Glutamatergic neuron (in vitro differentiated cells): ENCODE results near the gene MFNG. TPM values are rescaled to one million over a fixed set of nuclear protein-coding genes. Genes with fewer than 3 reads are reported as not detected.

Experiments
- DNase-seq: peaks from one replicate; pipeline ENCODE4 v3.0.0; 2022
- H3K27ac Mint-ChIP-seq: one replicate; pipeline ENCODE4 v1.8.0; 2020; ENCODE audit warnings: mild to moderate bottlenecking, mixed read lengths, inconsistent platforms; ENCODE audit not compliant: unreplicated experiment
- H3K27me3 Mint-ChIP-seq: one replicate; pipeline ENCODE4 v1.8.0; 2020; ENCODE audit warnings: mild to moderate bottlenecking, moderate library complexity, mixed read lengths, inconsistent platforms; ENCODE audit not compliant: unreplicated experiment
- H3K36me3 Mint-ChIP-seq: one replicate; pipeline ENCODE4 v1.8.0; 2020; ENCODE audit warnings: mild to moderate bottlenecking, mixed read lengths, inconsistent platforms; ENCODE audit not compliant: unreplicated experiment
- H3K4me1 Mint-ChIP-seq: one replicate; pipeline ENCODE4 v1.8.0; 2020; ENCODE audit warnings: mild to moderate bottlenecking, low read depth, mixed read lengths, inconsistent platforms; ENCODE audit not compliant: unreplicated experiment
- H3K4me3 Mint-ChIP-seq: one replicate; pipeline ENCODE4 v1.8.0; 2020; ENCODE audit warnings: mild to moderate bottlenecking, mixed read lengths, inconsistent platforms; ENCODE audit not compliant: unreplicated experiment
- H3K9me3 Mint-ChIP-seq: one replicate; pipeline ENCODE4 v1.8.0; 2020; ENCODE audit warnings: mild to moderate bottlenecking, moderate library complexity, mixed read lengths, inconsistent platforms; ENCODE audit not compliant: unreplicated experiment
- total RNA-seq: library from RNA; stranded (reverse); fragmentation: NEBNext Ultra II Directional; extraction: Animal tissue kit (Norgen Biotek cat#: 25700); gene quantifications from one replicate; pipeline ENCODE4 v1.2.1, GENCODE V29; 2021; ENCODE audit not compliant: unreplicated experiment
- TF ChIP-seq, protein P1 (sequence below): fragments of 200-600 bp; sonication (generic); IDR thresholded peaks from one replicate; pipeline ENCODE4 v1.5.0; 2021; ENCODE audit not compliant: partially characterized antibody, unreplicated experiment

Gene MFNG
- total RNA-seq, 1 donor from 2014 or later, result 61.1 TPM

DNA sequence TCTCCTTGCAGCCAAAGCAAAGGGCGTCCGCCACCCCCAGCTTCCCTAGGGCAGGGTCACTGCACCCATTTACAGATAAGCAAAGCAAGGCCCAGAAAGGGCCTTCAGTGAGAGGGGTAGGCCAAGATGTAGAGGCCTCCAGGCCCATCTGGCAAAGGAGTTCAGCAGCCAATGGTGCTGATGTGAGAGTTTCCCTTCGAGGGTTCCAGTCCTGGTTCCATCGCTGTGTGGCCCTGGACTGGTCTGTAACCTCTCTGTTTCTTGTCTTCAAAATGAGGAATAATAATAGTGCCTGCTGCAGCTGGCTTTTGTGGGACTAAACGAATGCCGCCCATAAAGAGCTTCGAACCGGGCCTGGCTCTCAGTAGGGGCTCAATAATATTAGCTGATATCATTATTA is 62.9 kb downstream of the MFNG start:
- H3K27ac Mint-ChIP-seq, result no peak overlapping the region
- H3K4me3 Mint-ChIP-seq, result no peak overlapping the region
- TF ChIP-seq, protein P1, sequence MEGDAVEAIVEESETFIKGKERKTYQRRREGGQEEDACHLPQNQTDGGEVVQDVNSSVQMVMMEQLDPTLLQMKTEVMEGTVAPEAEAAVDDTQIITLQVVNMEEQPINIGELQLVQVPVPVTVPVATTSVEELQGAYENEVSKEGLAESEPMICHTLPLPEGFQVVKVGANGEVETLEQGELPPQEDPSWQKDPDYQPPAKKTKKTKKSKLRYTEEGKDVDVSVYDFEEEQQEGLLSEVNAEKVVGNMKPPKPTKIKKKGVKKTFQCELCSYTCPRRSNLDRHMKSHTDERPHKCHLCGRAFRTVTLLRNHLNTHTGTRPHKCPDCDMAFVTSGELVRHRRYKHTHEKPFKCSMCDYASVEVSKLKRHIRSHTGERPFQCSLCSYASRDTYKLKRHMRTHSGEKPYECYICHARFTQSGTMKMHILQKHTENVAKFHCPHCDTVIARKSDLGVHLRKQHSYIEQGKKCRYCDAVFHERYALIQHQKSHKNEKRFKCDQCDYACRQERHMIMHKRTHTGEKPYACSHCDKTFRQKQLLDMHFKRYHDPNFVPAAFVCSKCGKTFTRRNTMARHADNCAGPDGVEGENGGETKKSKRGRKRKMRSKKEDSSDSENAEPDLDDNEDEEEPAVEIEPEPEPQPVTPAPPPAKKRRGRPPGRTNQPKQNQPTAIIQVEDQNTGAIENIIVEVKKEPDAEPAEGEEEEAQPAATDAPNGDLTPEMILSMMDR, result no peak
- peaks cover 40% of the 10 kb centered on the region for H3K4me1 Mint-ChIP-seq
- H3K9me3 Mint-ChIP-seq, result peaks cover 7% of the 10 kb centered on the region
- H3K27me3 Mint-ChIP-seq, result peaks cover 28% of the 10 kb centered on the region
- DNase-seq, result no peak
- H3K36me3 Mint-ChIP-seq, result no peaks in the 10 kb centered on the region

DNA sequence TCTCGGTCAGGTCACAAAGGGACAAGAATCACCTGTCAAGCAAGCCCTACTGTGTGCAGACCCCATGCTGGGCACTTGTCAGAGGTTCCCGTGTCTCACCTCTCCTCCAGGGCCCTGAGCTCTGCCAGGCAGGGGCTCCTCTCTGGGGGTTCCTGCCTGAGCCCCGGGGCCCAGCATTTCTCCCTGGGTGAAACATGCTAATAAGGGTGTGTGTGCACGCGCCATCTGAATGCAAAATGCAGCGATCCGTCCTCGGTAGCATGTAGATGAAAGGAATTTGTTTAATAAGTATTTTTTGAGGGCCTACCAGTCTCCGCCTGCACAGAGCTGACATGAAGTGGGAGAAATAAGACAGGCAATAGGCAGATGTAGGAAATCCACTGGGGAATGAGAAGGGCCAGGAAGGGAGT is 64.7 kb downstream of the MFNG start:
- no peak overlapping the region for H3K4me3 Mint-ChIP-seq
- no peaks in the 10 kb centered on the region for H3K36me3 Mint-ChIP-seq
- no peak for DNase-seq
- peaks cover 50% of the 10 kb centered on the region for H3K4me1 Mint-ChIP-seq
- peaks cover 7% of the 10 kb centered on the region for H3K9me3 Mint-ChIP-seq
- H3K27ac Mint-ChIP-seq, result no peak overlapping the region
- H3K27me3 Mint-ChIP-seq, result peaks cover 27% of the 10 kb centered on the region
- TF ChIP-seq, protein P1, result no peak

DNA sequence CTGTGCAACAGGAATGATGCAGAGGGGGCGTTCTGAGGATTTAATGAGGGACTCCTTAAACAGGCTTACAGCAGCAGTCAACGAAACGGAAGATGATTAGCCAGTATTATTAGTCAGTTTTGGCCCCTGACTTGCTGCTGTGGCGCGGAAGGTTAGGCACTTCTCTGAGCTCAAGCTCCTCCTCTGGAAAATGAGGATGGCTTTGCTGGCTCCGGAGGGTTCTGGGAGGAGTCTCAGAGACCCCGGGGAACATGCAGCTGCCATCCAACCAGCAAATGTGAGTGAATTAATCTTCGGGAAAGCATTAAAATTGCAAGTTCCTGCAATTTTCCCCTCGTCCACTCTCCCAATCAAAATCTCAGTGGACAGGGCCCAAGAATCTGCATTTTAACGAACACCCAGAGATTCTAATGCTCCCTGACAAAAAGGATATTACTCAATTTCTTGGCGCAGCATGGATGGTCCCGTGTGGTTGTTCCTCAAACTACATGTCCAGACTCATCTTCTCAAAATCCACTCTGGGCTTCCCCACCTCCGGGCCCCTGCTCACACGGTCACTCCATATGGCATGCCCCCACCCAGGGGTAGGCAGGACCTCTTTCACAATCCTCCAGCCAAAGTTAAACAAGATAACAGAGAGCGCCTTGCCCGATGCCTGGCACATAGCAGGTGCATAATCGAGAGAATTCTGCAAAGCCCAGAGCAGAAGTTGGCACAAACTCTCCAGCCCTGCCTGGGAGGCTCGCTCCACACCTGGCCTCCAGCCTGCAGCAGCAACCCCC is 65.3 kb downstream of the MFNG start:
- Mint-ChIP-seq H3K27ac (peak overlapping the region; percentile 60), H3K9me3 (peaks cover 3% of the 10 kb centered on the region), H3K27me3 (peaks cover 23% of the 10 kb centered on the region), H3K4me1 (peaks cover 49% of the 10 kb centered on the region), H3K4me3 (peak overlapping the region; percentile 92), H3K36me3 (no peaks in the 10 kb centered on the region)
- TF ChIP-seq, protein P1, result peak; percentile 46
- DNase-seq, result no peak

DNA sequence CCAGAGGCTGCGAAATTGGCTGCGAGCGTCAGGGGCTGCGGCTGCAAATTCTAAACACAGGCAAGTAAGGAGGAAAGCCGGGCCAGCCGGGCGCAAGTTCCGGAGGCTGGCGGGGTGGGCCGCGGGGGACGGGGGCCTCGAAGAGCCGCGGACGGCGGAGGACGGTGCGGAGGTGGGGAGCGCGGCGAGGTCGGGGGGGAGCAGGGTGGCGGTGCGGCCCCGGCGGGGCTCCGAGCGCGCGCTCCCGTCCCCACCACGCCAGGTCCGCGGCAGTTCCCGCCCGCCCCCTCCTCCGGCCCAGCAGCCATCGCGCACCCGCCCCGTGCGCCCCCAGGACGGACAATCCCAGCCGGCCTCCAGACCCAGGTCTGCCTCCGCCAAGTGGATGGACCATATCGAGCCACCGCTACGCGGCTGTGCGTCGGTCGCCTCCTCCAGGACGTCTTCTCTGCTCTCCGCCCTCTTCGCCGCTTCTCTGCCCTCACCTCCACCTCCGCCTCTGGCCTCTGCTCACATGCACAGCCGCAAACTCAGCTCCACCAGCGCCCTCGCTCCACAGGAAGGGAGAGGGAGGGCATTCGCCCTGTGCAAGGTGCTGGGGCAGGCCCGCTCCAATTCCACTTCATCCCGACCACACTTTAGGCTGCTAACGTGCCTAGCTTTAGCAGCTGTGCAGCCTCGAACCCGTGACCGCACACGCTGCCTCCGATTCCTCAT is 66.1 kb downstream of the MFNG start:
- peak; percentile 55 for DNase-seq
- no peaks in the 10 kb centered on the region for H3K36me3 Mint-ChIP-seq
- peaks cover 17% of the 10 kb centered on the region for H3K27me3 Mint-ChIP-seq
- H3K27ac Mint-ChIP-seq, result peak overlapping the region; percentile 60
- H3K9me3 Mint-ChIP-seq, result no peaks in the 10 kb centered on the region
- peaks cover 43% of the 10 kb centered on the region for H3K4me1 Mint-ChIP-seq
- TF ChIP-seq, protein P1, result no peak
- H3K4me3 Mint-ChIP-seq, result peak overlapping the region; percentile 92

DNA sequence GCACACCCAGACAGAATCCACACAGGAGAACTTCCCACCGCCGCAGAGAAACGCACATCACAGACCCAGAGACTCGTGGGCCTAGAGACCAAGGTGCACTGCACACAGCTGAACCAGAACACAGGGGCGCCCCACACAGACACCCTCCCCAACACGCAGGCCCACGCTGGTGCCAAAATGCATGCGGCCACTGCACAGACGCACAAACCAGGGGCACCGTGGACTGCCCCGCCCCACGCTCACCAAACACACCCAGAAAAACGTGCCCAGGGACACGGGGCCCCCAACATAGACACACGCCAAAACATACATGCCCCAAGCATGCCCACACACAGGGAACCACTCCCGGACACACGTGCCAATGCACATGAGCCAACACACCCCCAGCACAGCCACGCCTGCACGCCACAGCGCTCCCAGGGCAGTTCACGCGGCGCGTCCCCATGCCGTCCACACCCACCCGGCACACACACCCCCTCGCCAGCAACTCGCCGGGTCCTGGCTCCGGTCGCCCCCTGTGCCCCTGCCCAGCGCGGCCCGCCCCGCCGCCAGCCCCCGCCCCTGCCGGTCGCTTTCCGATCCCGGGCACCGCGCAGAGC is 66.7 kb downstream of the MFNG start:
- no peaks in the 10 kb centered on the region for H3K36me3 Mint-ChIP-seq
- peak overlapping the region; percentile 85 for H3K4me3 Mint-ChIP-seq
- H3K9me3 Mint-ChIP-seq, result peaks cover 2% of the 10 kb centered on the region
- peaks cover 43% of the 10 kb centered on the region for H3K4me1 Mint-ChIP-seq
- H3K27me3 Mint-ChIP-seq, result peaks cover 17% of the 10 kb centered on the region
- peak overlapping the region; percentile 76 for H3K27ac Mint-ChIP-seq
- no peak for DNase-seq
- TF ChIP-seq, protein P1, result no peak
